ENCODE measurements around the gene STN1.

Gene STN1

GRCh38 chr10:103881416-103882284 is 36.3 kb downstream of the STN1 start:
- no peak for TF ChIP-seq CTCF (conservative IDR thresholded peaks at IDR 0.05; ENCODE audit: low read depth, low read length)
- DNase-seq (ENCODE audit: low read depth), result no peak
- H3K4me3 ChIP-seq (ENCODE audit: low read depth, low read length), result no peak overlapping the region

- no peak for TF ChIP-seq CTCF (conservative IDR thresholded peaks at IDR 0.05; ENCODE audit: low read depth, low read length)
- DNase-seq (ENCODE audit: low read depth), result no peak
- no peak overlapping the region for H3K4me3 ChIP-seq (ENCODE audit: low read depth, low read length)
These were observed 38.2 kb downstream of the STN1 start for GRCh38 chr10:103879831-103880230.

- no peak for DNase-seq (ENCODE audit: low read depth)
- no peak for TF ChIP-seq CTCF (conservative IDR thresholded peaks at IDR 0.05; ENCODE audit: low read depth, low read length)
- no peak overlapping the region for H3K4me3 ChIP-seq (ENCODE audit: low read depth, low read length)
These were observed 38.6 kb downstream of the STN1 start for GRCh38 chr10:103879409-103879808.

- TF ChIP-seq CTCF (conservative IDR thresholded peaks at IDR 0.05; ENCODE audit: low read depth, low read length), result no peak
- DNase-seq (ENCODE audit: low read depth), result no peak
These were observed 40.1 kb downstream of the STN1 start for GRCh38 chr10:103877861-103878260.

GRCh38 chr10:103876155-103876554 is 41.8 kb downstream of the STN1 start:
- no peak for DNase-seq (ENCODE audit: low read depth)
- TF ChIP-seq CTCF (conservative IDR thresholded peaks at IDR 0.05; ENCODE audit: low read depth, low read length), result no peak
- H3K4me3 ChIP-seq (ENCODE audit: low read depth, low read length), result no peak overlapping the region

More at GRCh38 chr10:103877861-103878260, 40.1 kb downstream of the STN1 start:
- H3K4me3 ChIP-seq (ENCODE audit: low read depth, low read length), result no peak overlapping the region

GRCh38 chr10:103874730-103875129 is 43.3 kb downstream of the STN1 start:
- no peak for DNase-seq (ENCODE audit: low read depth)
- no peak overlapping the region for H3K4me3 ChIP-seq (ENCODE audit: low read depth, low read length)
- peak; percentile 12 for TF ChIP-seq CTCF (conservative IDR thresholded peaks at IDR 0.05; ENCODE audit: low read depth, low read length)
